ENCODE results near the gene TRUB1. TPM values are rescaled to one million over a fixed set of nuclear protein-coding genes. Genes with fewer than 3 reads are reported as not detected.

Gene TRUB1
- total RNA-seq, 1 donor from 2014 or later = 13.9 TPM

DNA sequence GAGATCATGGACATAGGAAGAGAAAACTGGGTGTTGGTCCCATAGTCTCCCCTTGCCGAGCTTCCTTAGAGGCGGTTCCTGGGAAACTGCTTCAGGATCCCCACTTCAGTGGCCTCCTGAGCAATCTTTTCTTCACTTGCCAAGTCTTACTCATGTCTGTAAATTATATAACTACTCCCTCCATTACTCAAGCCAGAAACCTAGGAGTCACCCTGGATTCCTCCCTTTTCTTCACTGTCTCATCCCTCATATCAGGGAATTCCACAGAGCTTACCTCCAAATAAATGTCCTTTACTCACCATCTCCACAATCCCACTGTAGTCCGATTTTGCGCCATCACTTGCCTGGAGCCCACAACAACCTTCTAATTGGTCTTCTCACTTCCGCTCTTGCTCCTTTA is 29.1 kb upstream of the TRUB1 start:
- ChIA-PET CTCF (no interaction called here), POLR2A (no interaction called here)
- no peaks in the 10 kb centered on the region for H3K36me3 Mint-ChIP-seq (ENCODE audit: low read depth)
- DNase-seq (no peak), ATAC-seq (ENCODE audit: low read depth) (no peak)
- H3K27ac Mint-ChIP-seq = no peak overlapping the region
- intact Hi-C loops (cut with micrococcal nuclease) = no loop called here
- TF ChIP-seq, protein P1, sequence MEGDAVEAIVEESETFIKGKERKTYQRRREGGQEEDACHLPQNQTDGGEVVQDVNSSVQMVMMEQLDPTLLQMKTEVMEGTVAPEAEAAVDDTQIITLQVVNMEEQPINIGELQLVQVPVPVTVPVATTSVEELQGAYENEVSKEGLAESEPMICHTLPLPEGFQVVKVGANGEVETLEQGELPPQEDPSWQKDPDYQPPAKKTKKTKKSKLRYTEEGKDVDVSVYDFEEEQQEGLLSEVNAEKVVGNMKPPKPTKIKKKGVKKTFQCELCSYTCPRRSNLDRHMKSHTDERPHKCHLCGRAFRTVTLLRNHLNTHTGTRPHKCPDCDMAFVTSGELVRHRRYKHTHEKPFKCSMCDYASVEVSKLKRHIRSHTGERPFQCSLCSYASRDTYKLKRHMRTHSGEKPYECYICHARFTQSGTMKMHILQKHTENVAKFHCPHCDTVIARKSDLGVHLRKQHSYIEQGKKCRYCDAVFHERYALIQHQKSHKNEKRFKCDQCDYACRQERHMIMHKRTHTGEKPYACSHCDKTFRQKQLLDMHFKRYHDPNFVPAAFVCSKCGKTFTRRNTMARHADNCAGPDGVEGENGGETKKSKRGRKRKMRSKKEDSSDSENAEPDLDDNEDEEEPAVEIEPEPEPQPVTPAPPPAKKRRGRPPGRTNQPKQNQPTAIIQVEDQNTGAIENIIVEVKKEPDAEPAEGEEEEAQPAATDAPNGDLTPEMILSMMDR (IDR thresholded peaks at IDR 0.05) = no peak
- peaks cover 5% of the 10 kb centered on the region for H3K27me3 Mint-ChIP-seq
- no peaks in the 10 kb centered on the region for H3K4me1 Mint-ChIP-seq
- no peaks in the 10 kb centered on the region for H3K9me3 Mint-ChIP-seq
- H3K4me3 Mint-ChIP-seq = no peak overlapping the region

DNA sequence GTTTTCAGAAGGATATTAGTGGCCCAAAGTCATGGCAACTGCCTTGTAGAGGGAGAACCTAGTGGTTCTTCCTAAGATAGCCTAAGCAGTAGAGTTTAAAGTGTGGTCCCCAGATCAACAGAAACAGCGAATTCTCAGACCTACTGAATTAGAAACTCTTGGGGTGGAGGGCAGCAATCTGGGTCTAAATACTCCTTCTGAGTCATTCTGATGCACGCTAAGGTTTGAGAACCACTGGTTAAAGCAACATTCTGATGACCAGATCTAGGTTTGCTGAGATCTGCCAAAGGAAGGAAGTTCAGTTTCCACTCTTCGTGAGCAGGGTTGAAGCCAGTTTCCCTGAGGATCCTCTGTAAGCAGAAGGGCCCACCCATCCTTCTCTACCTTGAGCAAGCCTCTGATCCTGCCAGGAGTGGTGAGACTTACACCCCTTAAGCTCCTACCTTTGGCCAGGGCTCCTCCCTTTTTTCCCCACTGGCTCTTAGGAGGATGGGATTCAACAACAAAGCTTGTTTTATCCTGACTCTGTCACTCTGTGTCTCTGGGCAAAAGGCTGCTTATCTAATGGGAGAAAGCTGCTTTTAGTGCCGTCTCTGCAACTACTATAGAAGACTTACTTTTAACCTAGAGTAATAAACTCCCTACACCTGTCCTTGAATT is 26.8 kb upstream of the TRUB1 start:
- no peak overlapping the region for H3K27ac Mint-ChIP-seq
- H3K4me3 Mint-ChIP-seq = no peak overlapping the region
- intact Hi-C loops (cut with micrococcal nuclease) = no loop called here
- ATAC-seq (ENCODE audit: low read depth) (no peak), DNase-seq (no peak)
- no peaks in the 10 kb centered on the region for H3K36me3 Mint-ChIP-seq (ENCODE audit: low read depth)
- ChIA-PET CTCF (no interaction called here), POLR2A (no interaction called here)
- TF ChIP-seq, protein P1 (IDR thresholded peaks at IDR 0.05) = no peak
- H3K27me3 Mint-ChIP-seq = no peaks in the 10 kb centered on the region
- no peaks in the 10 kb centered on the region for H3K9me3 Mint-ChIP-seq
- H3K4me1 Mint-ChIP-seq = no peaks in the 10 kb centered on the region

DNA sequence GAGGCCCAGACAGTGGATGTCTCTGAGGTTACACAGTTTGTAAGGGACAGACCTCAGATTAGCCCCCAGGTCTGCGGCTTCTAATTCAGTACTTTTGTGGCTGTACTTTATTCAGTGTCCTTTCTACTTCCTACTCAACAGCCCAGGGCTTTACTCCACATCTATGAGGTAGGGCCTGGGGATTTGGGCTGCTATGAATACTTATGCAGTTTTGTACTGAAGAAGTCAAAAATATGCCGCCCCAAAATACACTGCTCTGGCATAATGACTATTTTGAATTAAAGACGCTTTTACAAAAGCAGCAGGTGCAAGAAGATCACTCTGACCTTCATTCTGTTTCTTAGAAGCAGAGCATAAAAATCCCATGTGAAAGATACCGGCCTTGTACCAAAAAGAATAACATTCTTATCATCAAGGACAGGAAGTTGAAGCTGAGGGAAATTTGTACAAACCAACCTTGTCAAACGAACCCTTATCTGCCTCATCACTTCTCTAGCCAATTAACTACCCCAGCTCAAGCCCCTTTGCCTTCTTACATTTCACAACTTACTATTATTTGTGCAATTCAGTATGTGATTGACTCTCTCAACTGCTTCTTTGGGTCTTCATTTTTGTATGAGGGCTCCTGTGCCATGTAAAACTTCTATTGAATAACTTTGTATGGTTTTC is 26.1 kb upstream of the TRUB1 start:
- DNase-seq (no peak), ATAC-seq (ENCODE audit: low read depth) (no peak)
- ChIA-PET CTCF (no interaction called here), POLR2A (interaction anchor here (0.6 kb wide), 1 partner anchor 12 kb away, joined by 12 read pairs; no protein-coding TSS in a partner anchor)
- intact Hi-C loops (cut with micrococcal nuclease) = no loop called here
- Mint-ChIP-seq H3K4me3 (no peak overlapping the region), H3K36me3 (ENCODE audit: low read depth) (no peaks in the 10 kb centered on the region), H3K27ac (no peak overlapping the region), H3K4me1 (no peaks in the 10 kb centered on the region), H3K27me3 (no peaks in the 10 kb centered on the region), H3K9me3 (no peaks in the 10 kb centered on the region)
- TF ChIP-seq, protein P1 (IDR thresholded peaks at IDR 0.05) = no peak

DNA sequence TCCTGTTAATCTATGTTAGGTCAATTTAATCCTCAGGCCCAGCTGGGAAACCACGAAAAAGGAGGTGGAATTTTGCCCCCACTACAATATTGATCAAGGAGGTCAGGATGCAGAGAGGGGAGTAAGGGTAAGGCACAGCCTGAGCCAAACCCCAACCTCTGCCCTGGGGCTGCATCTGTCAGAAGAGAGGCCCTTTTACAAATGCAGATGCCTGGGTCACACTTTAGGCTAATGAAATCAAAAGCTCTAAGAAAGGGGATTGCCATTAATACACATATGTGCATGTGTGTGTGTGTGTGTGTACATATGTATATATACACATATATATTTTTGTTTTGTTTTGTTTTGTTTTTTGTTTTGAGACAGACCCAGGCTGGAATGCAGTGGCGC is 25.5 kb upstream of the TRUB1 start:
- ChIA-PET CTCF (no interaction called here), POLR2A (interaction anchor here (0.6 kb wide), 1 partner anchor 12 kb away, joined by 12 read pairs; no protein-coding TSS in a partner anchor)
- Mint-ChIP-seq H3K27ac (no peak overlapping the region), H3K4me1 (no peaks in the 10 kb centered on the region), H3K4me3 (no peak overlapping the region), H3K27me3 (no peaks in the 10 kb centered on the region), H3K36me3 (ENCODE audit: low read depth) (no peaks in the 10 kb centered on the region), H3K9me3 (no peaks in the 10 kb centered on the region)
- TF ChIP-seq, protein P1 (IDR thresholded peaks at IDR 0.05) = no peak
- DNase-seq = no peak
- intact Hi-C loops (cut with micrococcal nuclease) = no loop called here
- no peak for ATAC-seq (ENCODE audit: low read depth)

DNA sequence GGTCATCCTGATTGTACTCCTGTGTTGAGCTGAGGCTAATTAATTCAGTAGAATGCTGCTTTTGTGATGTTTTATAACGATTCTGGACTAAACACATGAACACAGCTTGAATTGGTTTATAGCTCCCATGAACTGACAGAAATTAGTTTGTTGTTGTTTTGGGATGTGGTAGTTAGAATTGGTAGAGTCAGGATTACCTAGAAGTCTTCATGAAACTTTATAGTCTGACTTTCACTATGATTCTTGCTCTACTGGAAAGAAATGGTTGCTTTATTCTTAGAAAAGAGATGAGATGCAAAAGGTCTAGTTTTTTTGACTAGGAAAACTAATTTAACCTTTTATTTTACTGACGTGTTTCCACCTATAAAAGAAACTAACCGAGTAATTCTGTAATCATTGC is 23.4 kb upstream of the TRUB1 start:
- CTCF ChIA-PET = no interaction called here

More for the DNA sequence above, 23.4 kb upstream of the TRUB1 start:
- POLR2A ChIA-PET = no interaction called here
- H3K27ac Mint-ChIP-seq = no peak overlapping the region
- intact Hi-C loops (cut with micrococcal nuclease) = no loop called here
- TF ChIP-seq, protein P1 (IDR thresholded peaks at IDR 0.05) = no peak
- no peaks in the 10 kb centered on the region for H3K27me3 Mint-ChIP-seq
- H3K4me1 Mint-ChIP-seq = no peaks in the 10 kb centered on the region
- no peak overlapping the region for H3K4me3 Mint-ChIP-seq
- ATAC-seq (ENCODE audit: low read depth) = no peak
- H3K36me3 Mint-ChIP-seq (ENCODE audit: low read depth) = no peaks in the 10 kb centered on the region
- H3K9me3 Mint-ChIP-seq = no peaks in the 10 kb centered on the region
- no peak for DNase-seq

All from activated B cell treated with CpG ODN at 0.5 μM for 24 hours (primary cell).